OCI-M1 (cell line): ENCODE results near the gene ENTPD8.
"Not testable (repeated sequence)": the region's sequence is repeated elsewhere in the genome, so short reads cannot be mapped to it uniquely, and the experiment has no call there.

Experiments
- DNase-seq: peaks from one replicate; lab custom pipeline; 2025; lab: John Stamatoyannopoulos, UW

Gene ENTPD8

DNA sequence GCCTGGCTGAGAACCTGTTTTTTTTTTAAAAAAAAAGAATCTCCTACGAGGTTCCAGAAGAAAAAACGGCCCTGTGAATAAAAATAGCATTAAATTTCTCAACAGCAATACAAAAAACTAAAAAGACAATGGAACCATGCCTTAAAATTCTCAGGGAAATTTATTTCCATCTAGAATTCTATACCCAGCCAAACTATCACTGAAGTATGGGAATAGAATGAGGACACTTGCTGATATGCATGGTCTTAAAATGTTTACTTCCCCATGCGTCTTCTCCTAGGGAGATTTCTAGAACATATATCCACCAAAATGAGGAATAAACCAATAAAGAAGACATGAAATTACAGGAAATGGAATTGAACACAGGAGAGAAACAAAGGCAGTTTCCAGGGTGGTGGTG, 34.5 kb upstream of the ENTPD8 start:
- no peak for DNase-seq

DNA sequence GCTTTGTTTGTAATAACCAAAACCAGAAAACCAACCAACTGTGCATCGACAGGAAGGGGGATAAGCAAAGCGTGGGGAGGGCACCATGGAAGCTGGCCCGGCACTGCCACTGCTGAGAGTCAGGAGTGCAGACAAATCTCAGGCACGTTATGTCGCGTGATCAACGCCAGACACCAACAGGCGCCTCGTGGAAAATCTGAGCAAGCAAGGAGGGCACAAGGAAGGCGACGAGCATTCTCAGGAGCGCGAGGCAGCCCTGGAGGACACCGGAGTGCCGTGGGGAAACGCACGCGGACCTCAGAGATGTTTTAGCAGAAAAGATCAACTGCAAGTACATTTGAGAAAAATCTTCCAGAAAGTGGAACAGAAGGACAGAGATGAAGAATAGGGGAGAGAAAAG, 33.1 kb upstream of the ENTPD8 start:
- no peak for DNase-seq

DNA sequence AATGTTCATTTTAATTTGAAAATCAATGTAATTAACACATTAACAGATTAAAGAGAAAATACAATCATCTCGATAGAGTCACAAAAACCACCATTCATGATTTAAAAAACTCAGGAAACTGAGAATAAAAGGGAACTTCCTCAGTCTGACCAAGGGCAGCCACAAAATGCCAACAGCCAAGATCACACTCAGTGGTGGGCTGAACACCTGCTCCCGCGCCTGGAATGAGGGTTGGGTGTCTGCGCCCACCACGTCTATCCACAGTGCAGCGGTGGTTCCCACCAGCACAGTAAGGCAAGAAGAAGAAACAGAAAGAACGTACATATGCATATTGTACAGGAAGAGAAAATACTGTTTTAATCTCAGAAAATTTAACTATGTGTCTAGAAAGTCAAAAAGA, 29.6 kb upstream of the ENTPD8 start:
- DNase-seq: no peak

DNA sequence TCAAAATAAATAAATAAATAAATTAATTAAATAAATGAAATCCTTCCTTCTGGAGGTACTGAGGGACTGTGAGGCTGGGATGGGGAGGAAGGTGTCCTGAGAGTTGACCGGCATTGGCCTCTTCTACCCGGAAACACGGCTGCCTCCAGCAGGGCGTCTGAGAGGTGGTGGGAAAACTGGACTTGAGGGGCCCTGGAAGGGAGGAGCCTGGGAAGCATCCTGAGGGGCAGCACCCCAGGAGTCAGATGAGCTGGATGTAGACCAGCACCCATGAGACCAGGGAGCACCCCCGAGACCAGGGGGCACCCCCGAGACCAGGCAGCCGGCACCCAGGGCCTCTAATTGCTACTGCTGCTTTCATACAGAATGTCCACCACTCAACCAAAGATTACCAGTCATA, 26.7 kb upstream of the ENTPD8 start:
- DNase-seq: no peak

DNA sequence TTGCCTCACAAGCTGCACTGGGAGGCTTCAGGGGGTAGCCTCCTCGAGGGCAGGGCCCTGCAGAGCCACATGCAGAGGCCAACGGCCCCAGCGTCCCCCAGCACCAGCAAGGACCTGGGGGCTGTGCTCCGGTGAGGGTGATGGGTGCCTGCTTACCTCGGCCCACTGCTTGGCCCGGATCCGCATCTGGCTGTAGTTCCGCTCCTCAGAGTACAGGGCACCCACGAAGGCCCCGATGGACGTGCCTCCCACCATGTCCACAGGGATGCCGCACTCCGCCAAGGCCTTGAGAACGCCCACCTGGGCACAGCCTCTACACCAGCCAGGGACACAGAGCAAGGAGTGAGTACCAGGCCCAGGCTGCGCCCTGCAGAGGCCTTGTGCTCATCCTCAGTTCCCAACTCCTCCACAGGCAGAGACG, 26.0 kb upstream of the ENTPD8 start:
- DNase-seq: no peak

DNA sequence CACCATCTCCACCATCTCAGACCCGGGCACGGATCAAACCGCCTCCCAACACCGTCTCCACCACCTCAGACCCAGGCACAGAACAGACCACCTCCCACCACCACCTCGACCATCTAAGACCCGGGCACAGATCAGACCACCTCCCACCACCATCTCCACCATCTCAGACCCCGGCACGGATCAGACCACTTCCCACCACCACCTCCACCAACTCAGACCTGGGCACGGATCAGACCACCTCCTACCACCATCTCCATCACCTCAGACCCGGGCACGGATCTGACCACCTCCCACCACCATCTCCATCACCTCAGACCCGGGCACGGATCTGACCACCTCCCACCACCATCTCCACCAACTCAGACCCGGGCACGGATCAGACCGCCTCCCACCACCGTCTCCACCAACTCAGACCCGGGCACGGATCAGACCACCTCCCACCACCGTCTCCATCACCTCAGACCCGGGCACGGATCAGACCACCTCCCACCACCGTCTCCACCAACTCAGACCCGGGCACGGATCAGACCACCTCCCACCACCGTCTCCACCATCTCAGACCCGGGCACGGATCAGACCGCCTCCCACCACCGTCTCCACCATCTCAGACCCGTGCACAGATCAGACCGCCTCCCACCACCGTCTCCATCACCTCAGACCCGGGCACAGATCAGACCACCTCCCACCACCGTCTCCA, 25.4 kb upstream of the ENTPD8 start:
- not testable (repeated sequence) for DNase-seq

DNA sequence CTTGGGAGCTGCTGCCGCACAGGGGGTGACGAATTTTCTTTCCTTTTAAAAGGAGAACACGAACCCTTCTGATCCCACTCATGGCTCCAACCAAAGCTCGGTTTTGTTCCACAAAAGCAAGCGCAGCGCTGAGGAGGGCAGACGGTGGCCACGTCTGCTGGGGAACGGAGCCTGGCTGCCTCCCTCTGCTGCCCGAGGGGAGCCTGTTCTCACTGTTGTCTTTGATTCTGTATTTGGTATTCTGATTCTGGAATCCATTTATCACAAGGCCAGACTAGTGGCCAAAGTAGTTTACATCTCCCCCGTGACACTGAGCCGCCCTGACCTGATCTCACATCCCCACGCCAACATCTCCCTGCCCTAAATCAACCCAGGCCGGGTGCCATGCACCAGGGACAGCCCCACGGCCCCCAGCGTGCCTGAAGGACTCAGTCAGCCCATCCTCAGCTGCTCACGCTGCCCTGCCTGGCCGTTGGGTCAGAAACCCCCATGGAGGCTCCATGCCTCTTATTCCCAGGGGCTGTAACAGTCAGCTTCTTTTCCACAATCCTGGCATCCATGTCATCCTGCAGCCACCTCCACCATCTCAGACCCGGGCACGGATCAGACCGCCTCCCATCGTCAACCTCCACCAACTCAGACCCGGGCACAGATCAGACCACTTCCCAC, 24.7 kb upstream of the ENTPD8 start:
- DNase-seq: no peak

DNA sequence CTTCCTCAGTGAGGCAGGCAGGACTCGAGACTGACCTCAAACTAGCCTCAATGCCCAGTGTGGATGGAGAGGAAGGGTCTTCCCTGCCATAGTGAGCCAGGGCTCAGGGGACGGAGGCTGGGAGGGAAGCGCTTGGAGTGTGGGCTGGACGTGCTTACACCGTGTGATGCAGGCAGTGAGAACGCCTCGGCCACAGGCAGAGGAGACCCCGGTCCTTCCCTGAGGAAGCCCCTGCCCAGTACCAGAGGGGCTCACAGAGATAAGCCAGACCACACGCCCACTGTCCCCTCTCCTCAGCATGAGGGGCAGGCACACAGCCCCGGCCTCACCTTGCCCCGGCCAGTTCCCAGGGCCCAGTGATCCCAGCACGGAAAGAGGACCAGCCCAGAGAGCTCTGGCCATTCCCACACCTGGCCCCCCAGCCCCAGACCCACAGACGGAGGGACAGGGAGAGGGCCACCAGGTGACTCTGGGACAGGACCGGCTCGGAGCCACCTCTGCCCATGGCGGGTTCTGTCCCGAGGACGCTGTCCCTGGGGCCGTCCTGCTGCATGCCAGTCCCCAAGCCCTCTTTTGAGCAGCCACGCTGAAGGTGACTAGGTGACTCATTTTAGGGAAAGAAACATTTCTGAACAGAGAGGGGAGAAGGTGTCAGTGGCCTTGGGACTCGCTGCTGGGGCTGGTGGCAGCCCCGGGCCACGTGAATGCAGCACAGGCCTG, 24.0 kb upstream of the ENTPD8 start:
- DNase-seq: no peak

DNA sequence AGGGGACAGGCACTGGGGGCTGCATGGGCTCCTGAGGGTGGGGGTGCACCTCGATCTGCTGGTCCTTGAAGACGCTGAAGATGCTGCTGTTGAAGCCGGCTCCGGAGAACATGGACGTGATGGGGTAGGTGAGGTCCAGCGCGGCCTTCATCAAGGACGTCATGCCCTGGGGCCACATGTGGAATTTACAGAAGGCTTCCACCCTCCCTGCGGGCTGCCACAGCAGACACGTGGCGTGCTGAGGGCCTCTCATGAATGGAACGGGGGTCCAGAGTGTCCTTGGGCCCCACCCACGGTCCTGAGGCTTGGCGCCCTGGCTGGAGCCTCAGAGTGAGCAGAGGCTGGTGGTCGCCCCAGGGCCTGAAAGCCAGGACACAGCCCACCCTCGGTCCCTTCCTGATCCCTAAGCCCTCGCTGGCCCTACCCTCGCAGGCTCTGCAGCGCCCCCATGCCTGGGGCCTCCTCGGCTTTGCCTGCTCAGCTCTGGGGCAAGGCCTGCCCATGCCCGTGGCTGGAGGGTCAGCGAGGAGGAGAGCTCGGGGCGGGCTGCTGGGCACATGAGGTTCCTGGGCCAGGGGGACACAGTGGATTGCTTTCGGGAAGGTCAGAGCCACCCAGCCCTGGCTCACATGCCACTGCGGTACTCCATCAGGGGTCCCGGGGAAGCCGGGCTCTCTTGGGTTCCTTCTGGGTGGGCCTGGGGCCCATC, 23.3 kb upstream of the ENTPD8 start:
- no peak for DNase-seq

DNA sequence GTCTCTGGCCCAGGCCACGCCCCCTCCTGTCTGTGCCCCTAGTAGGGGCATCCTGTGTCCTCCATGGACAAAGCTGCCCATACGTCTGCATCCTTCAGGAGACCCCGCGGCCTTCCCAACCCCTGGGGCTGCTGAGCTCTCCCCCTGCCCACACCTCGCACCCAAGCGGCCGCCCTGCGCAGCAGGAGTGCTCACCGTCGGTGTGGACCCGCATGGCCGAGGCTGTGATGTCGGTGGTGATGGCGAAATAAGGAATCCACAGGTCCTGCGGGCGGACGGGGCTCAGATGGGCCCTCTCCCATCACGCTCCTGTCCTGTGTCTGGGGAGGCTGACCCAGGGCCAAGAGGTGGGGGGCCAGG, 22.8 kb upstream of the ENTPD8 start:
- DNase-seq: no peak

DNA sequence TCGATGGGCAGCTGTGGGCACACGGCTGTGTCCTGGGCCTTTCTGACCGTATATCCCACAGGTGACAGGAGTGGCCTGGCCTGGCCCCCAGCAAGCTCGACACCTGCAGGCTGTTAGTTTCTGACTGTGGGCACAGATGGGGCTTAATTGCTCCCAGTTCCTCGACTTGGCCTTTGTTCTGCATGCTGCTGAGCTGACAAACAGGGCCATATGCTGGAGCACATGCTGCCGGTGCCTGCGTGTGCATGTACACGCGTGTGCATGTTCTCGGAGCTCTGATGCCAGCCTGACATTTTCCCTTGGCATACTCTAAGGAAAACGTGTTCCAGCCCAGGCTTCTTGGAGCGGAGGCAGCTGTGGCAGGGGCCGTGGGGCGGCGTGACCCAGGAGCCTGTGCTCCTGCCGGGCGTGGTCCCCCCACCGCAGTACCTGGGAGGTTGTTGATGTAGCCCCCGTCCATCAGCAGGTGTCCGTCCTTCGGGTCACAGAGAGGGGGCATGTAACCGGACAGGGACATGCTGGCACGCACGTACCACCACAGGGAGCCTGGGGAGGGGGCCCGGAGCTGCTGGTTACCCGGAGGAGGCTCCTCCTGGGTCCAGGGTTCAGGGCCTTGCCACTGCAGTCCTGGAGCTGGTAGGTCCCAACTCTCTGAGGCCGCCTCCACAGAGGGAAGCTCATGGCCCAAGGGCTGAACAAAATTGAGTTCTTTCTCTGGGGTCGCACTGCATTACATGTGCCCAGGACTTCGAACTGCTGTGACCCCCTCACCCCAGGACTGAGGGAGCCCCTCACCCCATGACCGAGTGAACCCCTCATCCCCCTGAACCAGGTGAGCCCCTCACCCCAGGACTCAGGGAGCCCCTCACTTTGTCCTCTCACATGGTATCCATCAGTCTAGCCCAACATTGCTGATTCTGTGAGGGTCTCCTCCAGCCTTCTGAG, 22.1 kb upstream of the ENTPD8 start:
- no peak for DNase-seq

DNA sequence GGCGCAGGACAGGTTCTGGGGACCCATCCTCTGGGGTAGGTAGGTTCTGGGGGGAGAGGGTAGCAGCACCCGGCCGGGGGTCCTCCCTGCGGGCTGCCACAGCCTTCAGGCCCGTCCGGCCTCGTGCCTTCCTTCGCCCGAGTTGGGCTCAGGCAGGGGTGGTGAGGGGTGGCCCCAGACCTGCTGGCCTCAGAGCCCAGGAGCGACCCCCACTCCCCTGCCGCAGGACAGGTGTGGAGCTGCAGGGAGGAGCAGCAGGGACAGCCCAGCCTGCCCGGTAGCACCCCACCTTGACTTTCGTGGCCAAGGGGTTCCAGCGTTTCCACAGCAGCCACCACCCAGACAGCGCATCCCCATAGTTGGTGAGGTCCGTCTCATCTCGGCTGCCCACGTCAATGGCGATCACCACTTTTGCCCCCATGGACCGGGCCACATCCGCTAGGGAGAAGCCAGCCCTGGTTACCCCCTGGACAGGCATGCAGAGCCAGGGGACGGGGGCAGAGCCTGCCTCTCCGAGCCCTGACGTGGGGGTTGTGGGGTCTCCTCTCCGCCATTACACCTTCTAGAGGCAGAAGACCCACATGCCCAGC, 21.3 kb upstream of the ENTPD8 start:
- no peak for DNase-seq

DNA sequence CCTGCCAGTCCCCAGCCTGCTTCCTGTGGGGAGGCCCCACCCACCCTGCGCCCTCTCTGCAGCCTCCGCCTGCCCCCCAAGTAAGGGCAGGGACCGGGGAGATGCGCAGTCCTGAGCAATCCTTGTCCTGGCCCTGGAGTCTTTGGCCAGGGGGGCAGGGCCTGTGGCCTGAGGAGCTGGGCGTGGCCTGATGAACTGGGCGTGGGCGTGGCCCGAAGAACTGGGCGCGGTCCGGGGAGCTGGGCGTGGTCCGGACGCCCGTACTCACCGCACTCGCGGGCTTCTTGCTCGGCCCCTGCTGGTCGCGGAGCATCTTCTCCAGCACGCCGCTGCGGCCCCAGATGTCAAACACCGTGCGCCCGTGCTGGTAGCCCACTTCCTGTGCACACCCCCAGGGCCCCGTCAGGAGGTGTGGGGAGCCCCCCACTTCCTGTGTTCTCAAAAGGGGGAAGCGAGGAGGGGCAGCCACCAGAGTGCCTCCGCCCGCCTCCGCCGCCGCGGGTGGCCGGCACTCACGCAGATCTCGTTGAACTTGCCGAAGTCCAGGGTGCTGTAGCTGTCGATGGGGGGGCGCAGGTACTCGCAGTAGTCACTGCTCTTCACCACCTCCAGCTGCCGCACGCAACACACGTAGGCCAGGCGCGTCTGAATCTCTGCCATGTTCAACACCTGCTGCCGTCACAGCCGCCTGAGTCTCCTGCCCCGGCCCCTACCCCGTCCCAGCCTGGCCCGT, 20.7 kb upstream of the ENTPD8 start:
- peak; percentile 62 for DNase-seq

DNA sequence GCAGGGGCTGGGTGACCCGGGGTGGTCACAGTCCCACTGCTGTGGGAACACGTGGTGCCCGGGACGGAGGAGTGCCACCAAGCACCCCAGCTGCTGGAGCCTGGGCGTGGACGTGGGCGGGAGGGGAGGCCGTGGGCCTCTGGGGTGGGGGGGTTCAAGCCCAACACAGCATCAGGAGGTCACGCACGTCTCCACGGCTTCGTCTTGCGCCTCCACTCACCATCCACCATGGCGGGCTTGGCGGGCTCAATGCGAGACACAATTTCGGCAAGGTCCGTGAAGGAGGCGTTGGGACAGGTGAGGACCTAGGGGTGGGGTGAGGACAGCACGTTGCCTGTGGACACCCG, 20.1 kb upstream of the ENTPD8 start:
- DNase-seq: no peak

DNA sequence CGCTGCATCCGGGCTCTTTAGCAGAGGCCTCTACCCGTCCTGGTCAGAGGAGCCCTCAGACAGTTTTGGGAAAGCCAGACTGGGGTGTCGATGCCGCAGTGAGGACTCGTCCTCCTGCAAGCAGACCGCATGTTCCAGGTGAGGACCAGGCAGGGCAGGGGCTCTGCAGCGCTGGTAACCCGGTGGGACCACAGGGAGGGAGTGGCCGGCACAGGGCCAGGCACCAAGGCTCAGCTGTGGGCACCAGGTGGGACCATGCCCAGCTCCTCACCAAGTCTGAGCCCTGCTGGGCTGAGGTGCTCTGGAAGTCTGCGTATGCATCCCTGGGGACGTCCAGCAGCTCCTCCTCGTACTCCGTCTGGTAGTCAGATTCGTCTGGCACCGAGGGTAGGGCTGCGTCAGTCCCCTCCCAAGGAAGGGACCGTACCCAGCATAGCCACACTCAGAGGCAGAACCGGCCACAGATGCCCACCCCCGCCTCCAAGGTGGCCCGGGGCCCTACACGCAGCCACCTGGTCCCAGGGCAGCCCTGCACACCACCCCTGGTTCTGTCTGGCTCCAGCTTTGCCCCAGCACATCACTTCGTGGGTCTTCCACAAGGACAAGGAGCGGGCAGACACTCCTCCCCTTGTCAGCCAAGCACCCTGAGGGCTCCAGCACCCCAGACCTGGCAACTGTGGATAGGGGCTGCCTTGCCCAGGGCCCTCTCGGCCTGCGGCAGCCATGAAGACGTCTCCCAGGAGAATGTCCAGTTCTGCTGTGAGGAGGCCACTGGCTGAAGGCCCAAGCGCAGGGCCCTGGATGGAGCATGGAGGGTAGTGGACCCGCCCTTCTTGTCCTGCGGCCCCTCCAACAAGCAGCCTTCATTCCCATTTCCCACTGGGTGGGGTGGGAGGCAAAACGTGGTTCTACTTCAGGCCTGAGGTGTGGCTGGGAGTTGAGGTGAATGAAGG, 19.5 kb upstream of the ENTPD8 start:
- no peak for DNase-seq

DNA sequence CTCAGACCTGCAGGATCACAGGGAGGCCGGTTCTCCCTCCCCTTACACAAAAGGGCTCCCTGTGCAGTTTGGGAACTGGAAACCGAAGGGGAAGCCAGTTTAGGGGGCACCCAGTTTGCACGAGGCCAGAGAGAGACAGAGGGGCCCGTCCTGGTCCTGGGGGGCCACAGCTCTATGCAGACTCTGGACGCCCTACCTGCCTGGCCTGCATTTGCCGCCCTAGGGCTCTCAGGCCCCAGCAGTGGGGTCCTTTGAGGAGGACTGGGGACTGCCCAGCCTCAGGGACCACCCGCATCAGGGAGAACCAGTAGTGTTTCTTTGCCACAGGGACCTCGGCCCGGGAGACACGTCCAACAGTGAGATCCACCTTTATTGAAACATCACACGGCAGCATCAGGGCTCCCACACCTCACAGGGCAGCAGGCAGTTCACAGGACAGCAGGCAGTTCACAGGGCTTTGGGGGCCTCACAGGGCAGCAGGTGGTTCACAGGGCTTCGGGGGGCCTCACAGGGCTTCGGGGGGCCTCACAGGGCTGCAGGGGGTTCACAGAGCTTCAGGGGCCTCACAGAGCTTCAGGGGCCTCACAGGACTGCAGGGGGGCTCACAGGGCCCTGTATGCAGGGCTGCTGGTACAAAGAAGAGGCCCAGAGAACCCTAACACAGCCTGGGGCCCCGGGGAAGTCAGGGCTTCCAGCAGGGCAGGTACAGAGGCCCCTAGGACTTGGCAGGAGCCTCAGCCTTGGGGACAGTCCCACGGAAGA, 18.6 kb upstream of the ENTPD8 start:
- peak; percentile 44 for DNase-seq

DNA sequence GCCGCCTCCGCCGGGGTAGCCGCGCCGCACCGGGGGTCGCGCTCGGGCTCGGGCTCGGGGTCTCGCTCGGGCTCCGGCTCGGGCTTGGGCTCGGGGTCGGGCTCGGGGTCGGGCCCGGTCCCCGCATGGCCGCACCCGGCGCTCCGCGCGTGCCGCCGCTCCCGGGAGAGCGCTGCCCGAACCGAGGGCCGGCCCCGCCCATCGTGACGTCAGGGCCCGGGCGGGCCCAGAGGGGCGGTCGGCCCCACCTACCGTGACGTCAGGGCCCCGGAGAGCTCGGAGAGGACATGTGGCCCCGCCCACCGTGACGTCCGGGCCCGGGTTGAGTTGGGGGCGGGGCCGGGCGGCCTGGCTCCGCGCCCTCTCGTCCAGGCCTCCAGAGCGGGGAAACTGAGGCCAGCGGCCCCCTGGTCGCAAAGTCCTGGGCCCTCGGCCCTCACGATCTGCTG, 18.0 kb upstream of the ENTPD8 start, which contains the start of gene NSMF:
Gene NSMF, minus strand, starts transcription at position 183 of the 449 bp plus-strand sequence. CDS start 232 bp downstream, outside the sequence.
- peak; percentile 94 for DNase-seq
